H9 (cell line): ENCODE measurements around the gene SLCO1B1. TPM values are rescaled to one million over a fixed set of nuclear protein-coding genes. Genes with fewer than 3 reads are reported as not detected.

Experiments
- DNase-seq: peaks from one replicate; pipeline ENCODE4 v3.0.0-alpha.2; 2017
- H2AFZ ChIP-seq: one replicate; pipeline ENCODE4 v1.6.1; 2013; ENCODE audit warnings: mild to moderate bottlenecking, low read length, control low read depth, moderate library complexity
- H2AK5ac ChIP-seq: 2 replicates; pipeline ENCODE4 v1.6.1; 2013; ENCODE audit warnings: low read length, control low read depth, mixed read lengths; ENCODE audit not compliant: insufficient read length
- H2BK120ac ChIP-seq: one replicate; pipeline ENCODE4 v1.6.1; 2013; ENCODE audit warnings: low read depth, mild to moderate bottlenecking, low read length, control low read depth, inconsistent platforms; ENCODE audit not compliant: poor library complexity, severe bottlenecking
- H2BK12ac ChIP-seq: 2 replicates; pipeline ENCODE4 v1.6.1; 2013; ENCODE audit warnings: low read length, control low read depth, mixed read lengths, low read depth; ENCODE audit not compliant: insufficient read length
- H2BK15ac ChIP-seq: 2 replicates; pipeline ENCODE4 v1.6.1; 2013; ENCODE audit warnings: low read depth, low read length, control low read depth
- H2BK20ac ChIP-seq: one replicate; pipeline ENCODE4 v1.6.1; 2013; ENCODE audit warnings: low read depth, mild to moderate bottlenecking, low read length, control low read depth, inconsistent platforms; ENCODE audit not compliant: poor library complexity, severe bottlenecking
- H2BK5ac ChIP-seq: 2 replicates; pipeline ENCODE4 v1.6.1; 2013; ENCODE audit warnings: low read length, control low read depth, mixed read lengths; ENCODE audit not compliant: insufficient read length
- H3K14ac ChIP-seq: 2 replicates; pipeline ENCODE4 v1.6.1; 2013; ENCODE audit warnings: low read length, control low read depth; ENCODE audit not compliant: insufficient read depth
- H3K18ac ChIP-seq: 2 replicates; pipeline ENCODE4 v1.6.1; 2013; ENCODE audit warnings: low read depth, mild to moderate bottlenecking, mixed read lengths, low read length, control low read depth; ENCODE audit not compliant: insufficient read length
- H3K23ac ChIP-seq: 2 replicates; pipeline ENCODE4 v1.6.1; 2013; ENCODE audit warnings: low read length, control low read depth, mixed read lengths, low read depth; ENCODE audit not compliant: insufficient read length
- H3K23me2 ChIP-seq: 2 replicates; pipeline ENCODE4 v1.6.1; 2013; ENCODE audit warnings: low read depth, mild to moderate bottlenecking, mixed read lengths, low read length, control low read depth; ENCODE audit not compliant: insufficient read length, poor library complexity, severe bottlenecking
- H3K27ac ChIP-seq: 2 replicates; pipeline ENCODE4 v1.5.1; 2013; ENCODE audit warnings: low read length, control low read depth, mixed read lengths, low read depth; ENCODE audit not compliant: insufficient read length
- H3K27me3 ChIP-seq: 2 replicates; pipeline ENCODE4 v1.6.1; 2013; ENCODE audit warnings: low read length, control low read depth, inconsistent platforms; ENCODE audit not compliant: insufficient read depth
- H3K4ac ChIP-seq: 2 replicates; pipeline ENCODE4 v1.6.1; 2013; ENCODE audit warnings: low read depth, mild to moderate bottlenecking, control low read depth, inconsistent platforms, low read length, moderate library complexity
- H3K4me1 ChIP-seq: 2 replicates; pipeline ENCODE4 v1.6.1; 2013; ENCODE audit warnings: low read length, control low read depth, inconsistent platforms; ENCODE audit not compliant: insufficient read depth
- H3K4me2 ChIP-seq: 2 replicates; pipeline ENCODE4 v1.6.1; 2013; ENCODE audit warnings: low read length, control low read depth, mixed read lengths; ENCODE audit not compliant: insufficient read length, insufficient read depth
- H3K56ac ChIP-seq: 2 replicates; pipeline ENCODE4 v1.6.1; 2013; ENCODE audit warnings: low read depth, mild to moderate bottlenecking, mixed read lengths, low read length, control low read depth; ENCODE audit not compliant: insufficient read length
- H3K79me1 ChIP-seq: 2 replicates; pipeline ENCODE4 v1.6.1; 2013; ENCODE audit warnings: low read depth, mild to moderate bottlenecking, moderate library complexity, low read length, control low read depth, inconsistent platforms; ENCODE audit not compliant: insufficient read depth, poor library complexity, severe bottlenecking
- H3K79me2 ChIP-seq: 2 replicates; pipeline ENCODE4 v1.6.1; 2013; ENCODE audit warnings: low read length, control low read depth, inconsistent platforms; ENCODE audit not compliant: insufficient read depth
- H3K9ac ChIP-seq: 2 replicates; pipeline ENCODE4 v1.6.1; 2013; ENCODE audit warnings: low read length, control low read depth, mixed read lengths; ENCODE audit not compliant: insufficient read length; ENCODE audit errors: extremely low read depth
- H3K9me3 ChIP-seq: one replicate; pipeline ENCODE4 v1.6.1; 2013; ENCODE audit warnings: low read depth, low read length, inconsistent platforms; ENCODE audit not compliant: control insufficient read depth
- H3T11ph ChIP-seq: one replicate; pipeline ENCODE4 v1.6.1; 2013; ENCODE audit warnings: mild to moderate bottlenecking, low read length, control low read depth, inconsistent platforms
- H4K20me1 ChIP-seq: one replicate; pipeline ENCODE4 v1.6.1; 2013; ENCODE audit not compliant: control insufficient read depth, insufficient read length, insufficient read depth
- H4K5ac ChIP-seq: 2 replicates; pipeline ENCODE4 v1.6.1; 2013; ENCODE audit warnings: low read depth, mild to moderate bottlenecking, mixed read lengths, low read length, control low read depth; ENCODE audit not compliant: insufficient read length
- H4K8ac ChIP-seq: replicated peaks from 2 replicates; pipeline ENCODE4 v1.6.1; 2013; ENCODE audit warnings: low read length, control low read depth, mixed read lengths, low read depth; ENCODE audit not compliant: insufficient read length
- H4K91ac ChIP-seq: 2 replicates; pipeline ENCODE4 v1.6.1; 2013; ENCODE audit warnings: low read depth, mild to moderate bottlenecking, moderate library complexity, mixed read lengths, low read length, control low read depth; ENCODE audit not compliant: insufficient read length
- H3K27ac Mint-ChIP-seq, 3 experiments: 2 replicates in 2 of 3; 3 replicates in 1 of 3; pipeline ENCODE4 v1.8.0; 2020 to 2021; ENCODE audit warnings: mixed read lengths in 3 of 3, mild to moderate bottlenecking in 1 of 3, moderate library complexity in 1 of 3
- H3K27me3 Mint-ChIP-seq: 2 replicates; pipeline ENCODE4 v1.8.0; 2021; ENCODE audit warnings: low read depth, mild to moderate bottlenecking, moderate library complexity, mixed read lengths
- H3K36me3 Mint-ChIP-seq, 3 experiments: 2 replicates in 2 of 3; 3 replicates in 1 of 3; pipeline ENCODE4 v1.8.0; 2020 to 2021; ENCODE audit warnings: low read depth in 3 of 3, mixed read lengths in 3 of 3; ENCODE audit not compliant: insufficient read depth in 1 of 3
- H3K4me1 Mint-ChIP-seq, 2 experiments: 2 replicates each; pipeline ENCODE4 v1.8.0; 2020; ENCODE audit warnings: mixed read lengths in 2 of 2
- H3K4me3 Mint-ChIP-seq, 2 experiments: 2 replicates in 1 of 2; 3 replicates in 1 of 2; pipeline ENCODE4 v1.8.0; 2020 to 2021; ENCODE audit warnings: mild to moderate bottlenecking in 2 of 2, mixed read lengths in 2 of 2, moderate library complexity in 1 of 2
- H3K9me3 Mint-ChIP-seq, 2 experiments: 2 replicates in 1 of 2; 3 replicates in 1 of 2; pipeline ENCODE4 v1.8.0; 2020; ENCODE audit warnings: mild to moderate bottlenecking in 2 of 2, mixed read lengths in 2 of 2, moderate library complexity in 1 of 2
- WGBS: extraction: QIAGEN DNeasy Blood & Tissue Kit; methylation state at CpG from one replicate; pipeline ENCODE4 v1.1.7; 2013; ENCODE audit warnings: missing lambda C conversion rate, low lambda C conversion rate, mixed read lengths; ENCODE audit not compliant: insufficient read length; ENCODE audit errors: extremely low coverage; 5-methylcytosine and 5-hydroxymethylcytosine counted together
- total RNA-seq: library from RNA; stranded (reverse); gene quantifications from 2 replicates; pipeline ENCODE4 v1.2.1, GENCODE V29; 2021
- TF ChIP-seq, protein P1 (sequence below): fragments of 200-600 bp; sonication (generic); conservative IDR thresholded peaks from 3 replicates; pipeline ENCODE4 v1.8.0; 2021; ENCODE audit warnings: antibody characterized with exemption, mild to moderate bottlenecking

The SLCO1B1 gene
- total RNA-seq, 1 experiment from 2014 or later: 0.09 TPM

DNA sequence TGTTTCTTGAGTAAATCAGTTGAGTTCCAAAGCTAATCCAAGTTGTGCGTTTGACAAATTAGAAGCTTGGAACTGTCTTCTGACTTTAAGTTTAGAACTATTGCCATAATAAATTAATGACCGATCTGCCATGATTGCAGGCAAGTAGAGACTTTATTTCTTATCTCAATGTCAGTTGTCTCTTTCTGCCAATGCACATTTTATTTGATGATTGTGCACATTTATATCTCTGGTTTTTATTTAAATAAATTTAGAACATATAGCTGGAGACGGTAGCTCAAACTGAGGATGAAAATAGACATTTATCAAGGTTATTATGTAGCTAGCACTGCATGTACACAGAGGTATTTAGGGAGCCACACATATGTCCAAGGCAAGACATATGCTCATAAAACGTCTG, 34.1 kb downstream of the SLCO1B1 start:
- no CpG with 5 or more reads among the region's 4 CpGs for WGBS
- peaks cover 0 to 3% of the 10 kb centered on the region in 2 experiments; a peak in 3 of 5 replicates for H3K9me3 Mint-ChIP-seq
- no peak overlapping the region for H3K4ac ChIP-seq

More for the DNA sequence above, 34.1 kb downstream of the SLCO1B1 start:
- Histone ChIP-seq H4K91ac (no peak overlapping the region), H2AK5ac (no peak overlapping the region), H3K56ac (no peak overlapping the region), H2BK15ac (no peak overlapping the region), H3K27me3 (no peaks in the 10 kb centered on the region), H3K4me1 (no peaks in the 10 kb centered on the region), H4K5ac (no peak overlapping the region), H3T11ph (no peak overlapping the region), H3K79me2 (no peaks in the 10 kb centered on the region), H4K8ac (no peak overlapping the region), H3K9me3 (no peaks in the 10 kb centered on the region), H3K18ac (no peak overlapping the region), H4K20me1 (no peaks in the 10 kb centered on the region), H3K23me2 (no peaks in the 10 kb centered on the region), H2BK120ac (no peak overlapping the region), H3K23ac (no peak overlapping the region), H3K4me2 (no peak overlapping the region), H3K9ac (no peak overlapping the region), H2BK12ac (no peak overlapping the region), H3K14ac (no peak overlapping the region), H2AFZ (no peak overlapping the region), H2BK20ac (no peak overlapping the region), H3K27ac (no peak overlapping the region), H2BK5ac (no peak overlapping the region), H3K79me1 (no peaks in the 10 kb centered on the region)
- Mint-ChIP-seq H3K36me3 (no peaks in the 10 kb centered on the region), H3K4me3 (no peak overlapping the region), H3K27ac (no peak overlapping the region), H3K27me3 (no peaks in the 10 kb centered on the region), H3K4me1 (peaks cover 0 to 5% of the 10 kb centered on the region in 2 experiments; a peak in 2 of 4 replicates)
- DNase-seq: no peak
- TF ChIP-seq, protein P1, sequence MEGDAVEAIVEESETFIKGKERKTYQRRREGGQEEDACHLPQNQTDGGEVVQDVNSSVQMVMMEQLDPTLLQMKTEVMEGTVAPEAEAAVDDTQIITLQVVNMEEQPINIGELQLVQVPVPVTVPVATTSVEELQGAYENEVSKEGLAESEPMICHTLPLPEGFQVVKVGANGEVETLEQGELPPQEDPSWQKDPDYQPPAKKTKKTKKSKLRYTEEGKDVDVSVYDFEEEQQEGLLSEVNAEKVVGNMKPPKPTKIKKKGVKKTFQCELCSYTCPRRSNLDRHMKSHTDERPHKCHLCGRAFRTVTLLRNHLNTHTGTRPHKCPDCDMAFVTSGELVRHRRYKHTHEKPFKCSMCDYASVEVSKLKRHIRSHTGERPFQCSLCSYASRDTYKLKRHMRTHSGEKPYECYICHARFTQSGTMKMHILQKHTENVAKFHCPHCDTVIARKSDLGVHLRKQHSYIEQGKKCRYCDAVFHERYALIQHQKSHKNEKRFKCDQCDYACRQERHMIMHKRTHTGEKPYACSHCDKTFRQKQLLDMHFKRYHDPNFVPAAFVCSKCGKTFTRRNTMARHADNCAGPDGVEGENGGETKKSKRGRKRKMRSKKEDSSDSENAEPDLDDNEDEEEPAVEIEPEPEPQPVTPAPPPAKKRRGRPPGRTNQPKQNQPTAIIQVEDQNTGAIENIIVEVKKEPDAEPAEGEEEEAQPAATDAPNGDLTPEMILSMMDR: no peak
